Measurements from ENCODE around the gene NFAM1.

GRCh38 chr22:42450862-42451261 lies 18.7 kb upstream of the NFAM1 start:
- TF ChIP-seq CTCF (IDR thresholded peaks at IDR 0.05) = no peak
- TF ChIP-seq EP300 (IDR thresholded peaks at IDR 0.05) = no peak
